HCT116 (cell line): ENCODE data around the gene GRIN2A. TPM values are rescaled to one million over a fixed set of nuclear protein-coding genes. Genes with fewer than 3 reads are reported as not detected.

Source experiments
- ATAC-seq: fragments of 200-7000 bp; cut with Tn5 transposase; 2 replicates; pipeline ENCODE4 v1.9.1; 2020; ENCODE audit warnings: mild to moderate bottlenecking, moderate library complexity
- BruUV-seq: library from RNA; stranded (reverse); fragments of 400-500 nt; replicated peaks from 2 replicates; lab custom pipeline; 2021; lab: Mats Ljungman, UMichigan
- CTCF ChIA-PET: fragments of 300-600 bp; sonication (Branson Sonifier 250); formaldehyde crosslinking; loops from one replicate; lab custom pipeline; 2021; ENCODE audit warnings: antibody characterized with exemption; lab: Charles Lee
- POLR2A ChIA-PET: fragments of 300-600, 350-600 bp; sonication (Branson Sonifier 250); formaldehyde crosslinking; loops from one replicate; lab custom pipeline; 2021; ENCODE audit warnings: antibody characterized with exemption; lab: Charles Lee
- RAD21 ChIA-PET, 2 experiments: fragments of 300-600 bp; sonication (Branson Sonifier 250); formaldehyde crosslinking; loops; one replicate each; lab custom pipeline; 2023; ENCODE audit warnings: low total read pairs in 2 of 2; ENCODE audit not compliant: uncharacterized antibody in 2 of 2, unreplicated experiment in 2 of 2, low non-redundant PET in 1 of 2; lab: Charles Lee
- DNase-seq: peaks from one replicate; pipeline ENCODE4 v3.0.0-alpha.2; 2010; ENCODE audit warnings: low read depth, low spot score
- H2AFZ ChIP-seq: fragments of 200-600 bp; shearing (Covaris generic), sonication (generic); 2 replicates; pipeline ENCODE4 v1.6.1; 2017; ENCODE audit warnings: low read depth, mixed run types, mixed read lengths, antibody characterized with exemption, low read length; ENCODE audit not compliant: poor library complexity, severe bottlenecking
- H3K27ac ChIP-seq: 2 replicates; pipeline ENCODE4 v1.5.1; 2012; ENCODE audit warnings: low read depth, low read length
- H3K27me3 ChIP-seq: fragments of 200-600 bp; sonication (generic); 2 replicates; pipeline ENCODE4 v1.6.1; 2016; ENCODE audit warnings: mixed run types, low read length, mixed read lengths; ENCODE audit not compliant: insufficient read depth
- H3K36me3 ChIP-seq, 2 experiments: fragments of 200-500 bp in 1 of 2; fragments of 200-600 bp in 1 of 2; sonication (Bioruptor generic) in 1 of 2; sonication (generic) in 1 of 2; 2 replicates each; pipeline versions ENCODE4 v1.5.1 to v1.6.1; 2014 to 2016; ENCODE audit warnings: low read length in 2 of 2, inconsistent platforms in 1 of 2, mixed read lengths in 1 of 2, mixed run types in 1 of 2; ENCODE audit not compliant: insufficient read depth in 2 of 2, control insufficient read depth in 1 of 2
- H3K4me1 ChIP-seq, 2 experiments: fragments of 200-600 bp in 1 of 2; sonication (generic) in 1 of 2; 2 replicates each; pipeline versions ENCODE4 v1.5.1 to v1.6.1; 2012 to 2017; ENCODE audit warnings: low read length in 2 of 2, inconsistent platforms in 1 of 2, mild to moderate bottlenecking in 1 of 2, mixed read lengths in 1 of 2, mixed run types in 1 of 2, moderate library complexity in 1 of 2; ENCODE audit not compliant: insufficient read depth in 2 of 2, control insufficient read depth in 1 of 2
- H3K4me2 ChIP-seq: fragments of 200-600 bp; sonication (generic); 2 replicates; pipeline ENCODE4 v1.6.1; 2017; ENCODE audit warnings: mixed run types, low read length, mixed read lengths
- H3K4me3 ChIP-seq, 2 experiments: fragments of 200-600 bp in 1 of 2; sonication (generic) in 1 of 2; replicated peaks in 1 of 2; 2 replicates each; pipeline ENCODE4 v1.5.1; 2011 to 2016; ENCODE audit warnings: low read length in 2 of 2, control low read depth in 1 of 2, low read depth in 1 of 2, mild to moderate bottlenecking in 1 of 2, mixed read lengths in 1 of 2, mixed run types in 1 of 2
- H3K79me2 ChIP-seq: fragments of 200-600 bp; sonication (generic); 2 replicates; pipeline ENCODE4 v1.6.1; 2017; ENCODE audit warnings: mild to moderate bottlenecking, mixed run types, low read length, moderate library complexity, mixed read lengths; ENCODE audit not compliant: insufficient read depth
- H3K9ac ChIP-seq: fragments of 200-600 bp; sonication (generic); 2 replicates; pipeline ENCODE4 v1.6.1; 2016; ENCODE audit warnings: low read length, mixed read lengths
- H3K9me2 ChIP-seq: fragments of 200-600 bp; sonication (generic), shearing (Covaris generic); 2 replicates; pipeline ENCODE4 v1.6.1; 2017; ENCODE audit warnings: mixed run types, mild to moderate bottlenecking, moderate library complexity; ENCODE audit not compliant: insufficient read depth
- H3K9me3 ChIP-seq, 2 experiments: fragments of 200-500 bp in 1 of 2; fragments of 200-600 bp in 1 of 2; sonication (Bioruptor generic) in 1 of 2; sonication (generic) in 1 of 2; 2 replicates each; pipeline ENCODE4 v1.6.1; 2014 to 2017; ENCODE audit warnings: low read length in 2 of 2, mixed read lengths in 2 of 2, inconsistent platforms in 1 of 2, low read depth in 1 of 2, mild to moderate bottlenecking in 1 of 2, mixed run types in 1 of 2, moderate library complexity in 1 of 2; ENCODE audit not compliant: control insufficient read depth in 1 of 2, insufficient read depth in 1 of 2
- H4K20me1 ChIP-seq: fragments of 200-600 bp; sonication (generic), shearing (Covaris generic); 2 replicates; pipeline ENCODE4 v1.6.1; 2017; ENCODE audit warnings: mixed run types, mild to moderate bottlenecking, moderate library complexity; ENCODE audit not compliant: insufficient read depth
- CBX3 ChIP-seq: IDR thresholded peaks from 2 replicates; pipeline ENCODE4 v1.6.1; 2012; ENCODE audit warnings: low read depth
- CEBPB ChIP-seq: IDR thresholded peaks from 2 replicates; pipeline ENCODE4 v1.6.1; 2012; ENCODE audit warnings: low read depth
- EGR1 ChIP-seq: IDR thresholded peaks from 2 replicates; pipeline ENCODE4 v1.6.1; 2012; ENCODE audit warnings: low read depth
- ELF1 ChIP-seq: IDR thresholded peaks from 2 replicates; pipeline ENCODE4 v1.6.1; 2012; ENCODE audit warnings: low read depth, borderline replicate concordance
- EZH2 ChIP-seq: fragments of 200-600 bp; sonication (generic); IDR thresholded peaks from 2 replicates; pipeline ENCODE4 v1.6.1; 2017; ENCODE audit warnings: antibody characterized with exemption, mixed run types
- EZH2phosphoT487 ChIP-seq: fragments of 200-600 bp; IDR thresholded peaks from 2 replicates; pipeline ENCODE4 v1.6.1; 2018; ENCODE audit warnings: antibody characterized with exemption, borderline replicate concordance
- POLR2A ChIP-seq: IDR thresholded peaks from 2 replicates; pipeline ENCODE4 v1.7.0; 2011; ENCODE audit warnings: borderline replicate concordance; ENCODE audit not compliant: insufficient read depth, insufficient read length; ENCODE audit errors: extremely low read depth
- POLR2AphosphoS5 ChIP-seq: IDR thresholded peaks from 2 replicates; pipeline ENCODE4 v1.6.1; 2011; ENCODE audit warnings: mild to moderate bottlenecking, low read depth, low read length, moderate library complexity
- RAD21 ChIP-seq: IDR thresholded peaks from 2 replicates; pipeline ENCODE4 v1.6.1; 2012; ENCODE audit warnings: low read depth, mild to moderate bottlenecking
- SIN3A ChIP-seq: IDR thresholded peaks from 2 replicates; pipeline ENCODE4 v1.6.1; 2012; ENCODE audit warnings: low read depth
- TCF7L2 ChIP-seq: IDR thresholded peaks from 2 replicates; pipeline ENCODE4 v1.7.0; 2011; ENCODE audit warnings: borderline replicate concordance, inconsistent platforms; ENCODE audit not compliant: insufficient read depth, insufficient read length; ENCODE audit errors: extremely low read depth
- YY1 ChIP-seq: IDR thresholded peaks from 2 replicates; pipeline ENCODE4 v1.6.1; 2011; ENCODE audit warnings: low read length, low read depth, moderate library complexity, mild to moderate bottlenecking; ENCODE audit not compliant: insufficient replicate concordance; ENCODE audit errors: extremely low read depth
- ZFX ChIP-seq: fragments of 450-650 bp; IDR thresholded peaks from 2 replicates; pipeline ENCODE4 v1.6.1; 2017
- ZNF274 ChIP-seq: fragments of 200-500 bp; sonication (Bioruptor generic); IDR thresholded peaks from 2 replicates; pipeline ENCODE4 v1.6.1; 2014; ENCODE audit warnings: mild to moderate bottlenecking, low read depth, low read length, inconsistent platforms
- intact Hi-C: fragments of 100-400 bp; cut with micrococcal nuclease; formaldehyde crosslinking; loops from 2 replicates; pipeline ENCODE4 v1.10.0; 2022
- total RNA-seq: library from RNA; stranded (reverse); gene quantifications from one replicate; pipeline ENCODE4 v1.2.1, GENCODE V29; 2021; ENCODE audit not compliant: unreplicated experiment
- TF ChIP-seq, protein P1 (sequence below): IDR thresholded peaks from 2 replicates; pipeline ENCODE4 v1.6.1; 2012
- TF ChIP-seq, protein P2 (sequence below): IDR thresholded peaks from 2 replicates; pipeline ENCODE4 v1.6.1; 2012
- TF ChIP-seq, protein P3 (sequence below): IDR thresholded peaks from 2 replicates; pipeline ENCODE4 v1.6.1; 2012; ENCODE audit warnings: low read depth

Gene GRIN2A
- total RNA-seq, 1 experiment from 2014 or later: 0.02 TPM

DNA sequence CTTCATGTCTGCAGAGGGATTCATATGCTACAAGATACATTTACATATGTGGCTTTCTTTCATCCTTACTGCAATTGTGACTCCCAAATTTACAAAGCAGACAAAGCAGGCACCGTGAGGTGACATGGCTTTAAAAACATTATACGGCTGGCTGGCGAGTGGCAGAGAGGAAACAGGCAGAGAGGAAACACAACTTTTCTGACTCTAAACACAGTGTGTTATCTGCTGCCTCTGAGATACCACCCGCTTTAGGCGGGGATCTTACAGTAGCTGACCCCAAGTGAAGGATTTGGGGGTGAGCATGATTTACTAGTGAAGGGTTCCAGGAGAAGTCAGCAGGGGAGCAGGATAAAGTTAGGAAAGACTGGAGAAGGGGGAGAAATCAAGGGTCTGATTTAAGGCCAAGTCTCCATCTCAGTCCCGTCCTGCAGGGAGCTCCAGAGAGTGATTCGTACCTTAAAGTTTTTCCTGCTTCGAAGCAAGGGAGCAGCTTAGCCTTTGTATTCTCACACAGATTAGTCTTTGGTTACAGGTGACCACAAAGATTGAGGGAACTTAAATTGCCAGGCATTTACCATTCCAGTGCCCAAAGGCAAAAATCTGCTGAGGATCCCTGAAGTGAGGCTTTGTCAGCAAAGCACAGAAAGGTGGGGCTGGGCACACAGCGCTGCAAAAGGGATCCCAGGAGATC, 355.0 kb downstream of the GRIN2A start:
- Histone ChIP-seq H4K20me1 (no peaks in the 10 kb centered on the region), H3K4me1 (no peaks in the 10 kb centered on the region), H3K79me2 (no peaks in the 10 kb centered on the region), H3K9me2 (no peaks in the 10 kb centered on the region), H3K4me3 (no peak overlapping the region), H3K27me3 (peaks cover 31% of the 10 kb centered on the region), H2AFZ (no peak overlapping the region), H3K9ac (no peak overlapping the region), H3K27ac (no peak overlapping the region), H3K4me2 (no peak overlapping the region), H3K36me3 (no peaks in the 10 kb centered on the region), H3K9me3 (no peaks in the 10 kb centered on the region)
- ChIA-PET CTCF (no interaction called here), POLR2A (no interaction called here), RAD21 (no interaction called here)
- DNase-seq (no peak), ATAC-seq (no peak)
- no TSS peak for BruUV-seq
- intact Hi-C loops: no loop called here
- TF ChIP-seq, protein P1, sequence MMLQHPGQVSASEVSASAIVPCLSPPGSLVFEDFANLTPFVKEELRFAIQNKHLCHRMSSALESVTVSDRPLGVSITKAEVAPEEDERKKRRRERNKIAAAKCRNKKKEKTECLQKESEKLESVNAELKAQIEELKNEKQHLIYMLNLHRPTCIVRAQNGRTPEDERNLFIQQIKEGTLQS: no peak
- TF ChIP-seq ZFX (no peak), POLR2A (no peak), SIN3A (no peak), ZNF274 (no peak), YY1 (no peak), POLR2AphosphoS5 (no peak), CBX3 (no peak)
- TF ChIP-seq, protein P2, sequence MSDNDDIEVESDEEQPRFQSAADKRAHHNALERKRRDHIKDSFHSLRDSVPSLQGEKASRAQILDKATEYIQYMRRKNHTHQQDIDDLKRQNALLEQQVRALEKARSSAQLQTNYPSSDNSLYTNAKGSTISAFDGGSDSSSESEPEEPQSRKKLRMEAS: no peak

DNA sequence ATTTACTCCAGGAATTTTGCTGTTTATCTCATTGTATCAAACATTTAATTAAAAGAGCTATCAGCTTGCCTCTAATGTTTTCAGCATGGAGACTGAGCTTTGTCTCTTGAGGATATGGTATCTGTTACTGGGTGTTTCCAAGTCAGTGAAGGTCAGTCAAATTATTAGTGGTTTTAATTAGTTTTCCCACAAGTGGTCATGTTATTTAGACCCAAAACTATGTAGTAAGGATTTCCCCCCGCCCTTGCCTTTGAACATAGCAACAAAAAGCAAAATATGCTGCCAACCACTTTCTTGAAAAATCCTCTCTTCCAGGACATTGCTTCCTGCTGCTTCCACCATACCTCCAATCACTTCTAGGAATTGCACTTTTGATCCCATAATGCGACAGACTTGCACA, 355.6 kb downstream of the GRIN2A start:
- no peak overlapping the region for H3K4me2 ChIP-seq
- no peak for TF ChIP-seq EZH2
- TF ChIP-seq EZH2phosphoT487: no peak
- TF ChIP-seq YY1: no peak
- no peak for TF ChIP-seq ELF1
- TF ChIP-seq SIN3A: no peak
- no peak for TF ChIP-seq POLR2A
- no peak for TF ChIP-seq TCF7L2
- TF ChIP-seq RAD21: no peak
- TF ChIP-seq EGR1: no peak
- TF ChIP-seq, protein P3, sequence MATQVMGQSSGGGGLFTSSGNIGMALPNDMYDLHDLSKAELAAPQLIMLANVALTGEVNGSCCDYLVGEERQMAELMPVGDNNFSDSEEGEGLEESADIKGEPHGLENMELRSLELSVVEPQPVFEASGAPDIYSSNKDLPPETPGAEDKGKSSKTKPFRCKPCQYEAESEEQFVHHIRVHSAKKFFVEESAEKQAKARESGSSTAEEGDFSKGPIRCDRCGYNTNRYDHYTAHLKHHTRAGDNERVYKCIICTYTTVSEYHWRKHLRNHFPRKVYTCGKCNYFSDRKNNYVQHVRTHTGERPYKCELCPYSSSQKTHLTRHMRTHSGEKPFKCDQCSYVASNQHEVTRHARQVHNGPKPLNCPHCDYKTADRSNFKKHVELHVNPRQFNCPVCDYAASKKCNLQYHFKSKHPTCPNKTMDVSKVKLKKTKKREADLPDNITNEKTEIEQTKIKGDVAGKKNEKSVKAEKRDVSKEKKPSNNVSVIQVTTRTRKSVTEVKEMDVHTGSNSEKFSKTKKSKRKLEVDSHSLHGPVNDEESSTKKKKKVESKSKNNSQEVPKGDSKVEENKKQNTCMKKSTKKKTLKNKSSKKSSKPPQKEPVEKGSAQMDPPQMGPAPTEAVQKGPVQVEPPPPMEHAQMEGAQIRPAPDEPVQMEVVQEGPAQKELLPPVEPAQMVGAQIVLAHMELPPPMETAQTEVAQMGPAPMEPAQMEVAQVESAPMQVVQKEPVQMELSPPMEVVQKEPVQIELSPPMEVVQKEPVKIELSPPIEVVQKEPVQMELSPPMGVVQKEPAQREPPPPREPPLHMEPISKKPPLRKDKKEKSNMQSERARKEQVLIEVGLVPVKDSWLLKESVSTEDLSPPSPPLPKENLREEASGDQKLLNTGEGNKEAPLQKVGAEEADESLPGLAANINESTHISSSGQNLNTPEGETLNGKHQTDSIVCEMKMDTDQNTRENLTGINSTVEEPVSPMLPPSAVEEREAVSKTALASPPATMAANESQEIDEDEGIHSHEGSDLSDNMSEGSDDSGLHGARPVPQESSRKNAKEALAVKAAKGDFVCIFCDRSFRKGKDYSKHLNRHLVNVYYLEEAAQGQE: no peak
- TF ChIP-seq, protein P1: no peak
- TF ChIP-seq CEBPB: no peak
- no peak for TF ChIP-seq ZFX
- TF ChIP-seq POLR2AphosphoS5: no peak

More for the DNA sequence above, 355.6 kb downstream of the GRIN2A start:
- no peak overlapping the region for H3K27ac ChIP-seq
- H3K79me2 ChIP-seq: no peaks in the 10 kb centered on the region
- ATAC-seq (no peak), DNase-seq (no peak)
- H3K4me3 ChIP-seq: no peak overlapping the region
- ChIA-PET POLR2A (no interaction called here), RAD21 (no interaction called here), CTCF (no interaction called here)
- H3K4me1 ChIP-seq: no peaks in the 10 kb centered on the region
- no peaks in the 10 kb centered on the region for H3K36me3 ChIP-seq
- H3K27me3 ChIP-seq: peaks cover 36% of the 10 kb centered on the region
- no peaks in the 10 kb centered on the region for H4K20me1 ChIP-seq
- H3K9ac ChIP-seq: no peak overlapping the region
- H3K9me2 ChIP-seq: no peaks in the 10 kb centered on the region
- intact Hi-C loops: no loop called here
- H2AFZ ChIP-seq: no peak overlapping the region
- no peaks in the 10 kb centered on the region for H3K9me3 ChIP-seq
- no TSS peak for BruUV-seq
